SK-N-SH (cell line): ENCODE results near the gene PTPRC. TPM values are rescaled to one million over a fixed set of nuclear protein-coding genes. Genes with fewer than 3 reads are reported as not detected.

Source experiments
- CTCF ChIA-PET: fragments of 300-600, 350-600 bp; formaldehyde crosslinking; extraction: SDS; loops from one replicate; lab custom pipeline; 2021; lab: Yijun Ruan, JAX
- POLR2A ChIA-PET: fragments of 350-600 bp; sonication (Branson Sonifier 250); formaldehyde crosslinking; extraction: SDS; loops from one replicate; lab custom pipeline; 2020; ENCODE audit warnings: antibody characterized with exemption, inconsistent platforms; lab: Yijun Ruan, JAX
- DNase-seq: peaks from one replicate; pipeline ENCODE4 v3.0.0; 2012
- H2AFZ ChIP-seq: fragments of 200-600 bp; sonication (generic); 2 replicates; pipeline ENCODE4 v1.8.1; 2016; ENCODE audit warnings: antibody characterized with exemption, mild to moderate bottlenecking, low read depth
- H3F3A ChIP-seq: fragments of 200-600 bp; sonication (generic); replicated peaks from 2 replicates; pipeline ENCODE3; 2016; ENCODE audit warnings: antibody characterized with exemption, mild to moderate bottlenecking; ENCODE audit not compliant: insufficient read depth
- H3K27ac ChIP-seq, 2 experiments: fragments of 200-500 bp in 1 of 2; fragments of 200-600 bp in 1 of 2; sonication (Bioruptor generic) in 1 of 2; sonication (generic), shearing (Covaris generic) in 1 of 2; 2 replicates each; pipeline versions ENCODE4 v1.5.1 to v1.6.1; 2014 to 2016; ENCODE audit warnings: low read depth in 2 of 2, inconsistent platforms in 1 of 2, low read length in 1 of 2, mild to moderate bottlenecking in 1 of 2, mixed read lengths in 1 of 2
- H3K27me3 ChIP-seq: fragments of 200-600 bp; sonication (generic), shearing (Covaris generic); 2 replicates; pipeline ENCODE4 v1.6.1; 2016; ENCODE audit warnings: mixed run types; ENCODE audit not compliant: insufficient read depth
- H3K36me3 ChIP-seq, 2 experiments: fragments of 200-500 bp in 1 of 2; fragments of 200-600 bp in 1 of 2; sonication (Bioruptor generic) in 1 of 2; sonication (generic) in 1 of 2; replicated peaks in 1 of 2; 2 replicates each; pipeline versions ENCODE3 to v1.5.1; 2014 to 2016; ENCODE audit warnings: low read length in 1 of 2, mild to moderate bottlenecking in 1 of 2; ENCODE audit not compliant: insufficient read depth in 2 of 2, control insufficient read depth in 1 of 2
- H3K4me1 ChIP-seq, 2 experiments: fragments of 200-500 bp in 1 of 2; fragments of 200-600 bp in 1 of 2; sonication (Bioruptor generic) in 1 of 2; sonication (generic), shearing (Covaris generic) in 1 of 2; 2 replicates each; pipeline versions ENCODE4 v1.5.1 to v1.6.1; 2014 to 2016; ENCODE audit warnings: low read depth in 1 of 2, low read length in 1 of 2, mixed run types in 1 of 2; ENCODE audit not compliant: insufficient read depth in 2 of 2, control insufficient read depth in 1 of 2
- H3K4me2 ChIP-seq: fragments of 200-600 bp; sonication (generic), shearing (Covaris generic); 2 replicates; pipeline ENCODE4 v1.6.1; 2017; ENCODE audit warnings: mixed run types
- H3K4me3 ChIP-seq, 2 experiments: fragments of 200-500 bp in 1 of 2; fragments of 200-600 bp in 1 of 2; sonication (Bioruptor generic) in 1 of 2; sonication (generic), shearing (Covaris generic) in 1 of 2; 2 replicates each; pipeline versions ENCODE4 v1.5.1 to v1.8.1; 2014 to 2016; ENCODE audit warnings: low read depth in 2 of 2, inconsistent platforms in 1 of 2, low read length in 1 of 2, mild to moderate bottlenecking in 1 of 2, mixed read lengths in 1 of 2, moderate library complexity in 1 of 2
- H3K79me2 ChIP-seq: fragments of 200-600 bp; sonication (generic); 2 replicates; pipeline ENCODE4 v1.8.1; 2017; ENCODE audit warnings: mild to moderate bottlenecking; ENCODE audit not compliant: insufficient read depth
- H3K9ac ChIP-seq: fragments of 200-600 bp; sonication (generic); 2 replicates; pipeline ENCODE4 v1.6.1; 2017; ENCODE audit warnings: mixed run types
- H3K9me2 ChIP-seq: fragments of 200-600 bp; sonication (generic); 2 replicates; pipeline ENCODE4 v1.6.1; 2017; ENCODE audit warnings: mixed run types
- H3K9me3 ChIP-seq: fragments of 200-600 bp; sonication (generic); 2 replicates; pipeline ENCODE4 v1.6.1; 2017; ENCODE audit warnings: mixed run types, mild to moderate bottlenecking, moderate library complexity
- H4K20me1 ChIP-seq: fragments of 200-600 bp; sonication (generic); 2 replicates; pipeline ENCODE4 v1.6.1; 2017; ENCODE audit warnings: mild to moderate bottlenecking, mixed run types; ENCODE audit not compliant: insufficient read depth
- MXI1 ChIP-seq: IDR thresholded peaks from 2 replicates; pipeline ENCODE4 v1.6.1; 2012; ENCODE audit warnings: mild to moderate bottlenecking, low read depth, low read length, improper control_type of control experiment
- POLR2AphosphoS5 ChIP-seq: IDR thresholded peaks from 2 replicates; pipeline ENCODE4 v1.6.1; 2012; ENCODE audit warnings: low read depth, low read length
- RAD21 ChIP-seq: IDR thresholded peaks from 2 replicates; pipeline ENCODE4 v1.6.1; 2012; ENCODE audit warnings: mild to moderate bottlenecking, low read length
- RFX5 ChIP-seq: IDR thresholded peaks from 2 replicates; pipeline ENCODE4 v1.6.1; 2012; ENCODE audit warnings: mild to moderate bottlenecking, improper control_type of control experiment, low read length
- RXRA ChIP-seq: IDR thresholded peaks from 2 replicates; pipeline ENCODE4 v1.4.0; 2012; ENCODE audit warnings: low read depth, mild to moderate bottlenecking, borderline replicate concordance
- USF2 ChIP-seq: fragments of 150-350 bp; IDR thresholded peaks from 2 replicates; pipeline ENCODE4 v1.6.1; 2017; ENCODE audit warnings: antibody characterized with exemption, low read length, low read depth, borderline replicate concordance
- WGBS: methylation state at CpG from one replicate; pipeline ENCODE4 v1.1.6; 2017; ENCODE audit warnings: low lambda C conversion rate; 5-methylcytosine and 5-hydroxymethylcytosine counted together
- polyA plus RNA-seq, 3 experiments: library from polyadenylated mRNA; depleted of rRNA; stranded (reverse); fragments of >200 nt; gene quantifications; 2 replicates each; pipeline ENCODE4 v1.2.3, GENCODE V29; 2012
- TF ChIP-seq, protein P1 (sequence below): fragments of 200-600 bp; sonication (generic); IDR thresholded peaks from 2 replicates; pipeline ENCODE4 v1.6.1; 2017; ENCODE audit warnings: antibody characterized with exemption, mild to moderate bottlenecking, moderate library complexity
- TF ChIP-seq, protein P2 (sequence below): fragments of 150-350 bp; IDR thresholded peaks from 2 replicates; pipeline ENCODE4 v1.6.1; 2016; ENCODE audit warnings: mild to moderate bottlenecking, low read depth, low read length

Gene PTPRC, protein sequence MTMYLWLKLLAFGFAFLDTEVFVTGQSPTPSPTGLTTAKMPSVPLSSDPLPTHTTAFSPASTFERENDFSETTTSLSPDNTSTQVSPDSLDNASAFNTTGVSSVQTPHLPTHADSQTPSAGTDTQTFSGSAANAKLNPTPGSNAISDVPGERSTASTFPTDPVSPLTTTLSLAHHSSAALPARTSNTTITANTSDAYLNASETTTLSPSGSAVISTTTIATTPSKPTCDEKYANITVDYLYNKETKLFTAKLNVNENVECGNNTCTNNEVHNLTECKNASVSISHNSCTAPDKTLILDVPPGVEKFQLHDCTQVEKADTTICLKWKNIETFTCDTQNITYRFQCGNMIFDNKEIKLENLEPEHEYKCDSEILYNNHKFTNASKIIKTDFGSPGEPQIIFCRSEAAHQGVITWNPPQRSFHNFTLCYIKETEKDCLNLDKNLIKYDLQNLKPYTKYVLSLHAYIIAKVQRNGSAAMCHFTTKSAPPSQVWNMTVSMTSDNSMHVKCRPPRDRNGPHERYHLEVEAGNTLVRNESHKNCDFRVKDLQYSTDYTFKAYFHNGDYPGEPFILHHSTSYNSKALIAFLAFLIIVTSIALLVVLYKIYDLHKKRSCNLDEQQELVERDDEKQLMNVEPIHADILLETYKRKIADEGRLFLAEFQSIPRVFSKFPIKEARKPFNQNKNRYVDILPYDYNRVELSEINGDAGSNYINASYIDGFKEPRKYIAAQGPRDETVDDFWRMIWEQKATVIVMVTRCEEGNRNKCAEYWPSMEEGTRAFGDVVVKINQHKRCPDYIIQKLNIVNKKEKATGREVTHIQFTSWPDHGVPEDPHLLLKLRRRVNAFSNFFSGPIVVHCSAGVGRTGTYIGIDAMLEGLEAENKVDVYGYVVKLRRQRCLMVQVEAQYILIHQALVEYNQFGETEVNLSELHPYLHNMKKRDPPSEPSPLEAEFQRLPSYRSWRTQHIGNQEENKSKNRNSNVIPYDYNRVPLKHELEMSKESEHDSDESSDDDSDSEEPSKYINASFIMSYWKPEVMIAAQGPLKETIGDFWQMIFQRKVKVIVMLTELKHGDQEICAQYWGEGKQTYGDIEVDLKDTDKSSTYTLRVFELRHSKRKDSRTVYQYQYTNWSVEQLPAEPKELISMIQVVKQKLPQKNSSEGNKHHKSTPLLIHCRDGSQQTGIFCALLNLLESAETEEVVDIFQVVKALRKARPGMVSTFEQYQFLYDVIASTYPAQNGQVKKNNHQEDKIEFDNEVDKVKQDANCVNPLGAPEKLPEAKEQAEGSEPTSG (N-terminal part only)
- 0.03 and 0.11 TPM in 2 replicates for polyA plus RNA-seq (2012; rRNA removed)
- polyA plus RNA-seq (2012; cell fraction: cytosol; rRNA removed), result 0.05 and 0.06 TPM in 2 replicates
- polyA plus RNA-seq (2012; cell fraction: nucleus; rRNA removed), result 0.10 TPM in 1 of 2 replicates, not detected in the other

DNA sequence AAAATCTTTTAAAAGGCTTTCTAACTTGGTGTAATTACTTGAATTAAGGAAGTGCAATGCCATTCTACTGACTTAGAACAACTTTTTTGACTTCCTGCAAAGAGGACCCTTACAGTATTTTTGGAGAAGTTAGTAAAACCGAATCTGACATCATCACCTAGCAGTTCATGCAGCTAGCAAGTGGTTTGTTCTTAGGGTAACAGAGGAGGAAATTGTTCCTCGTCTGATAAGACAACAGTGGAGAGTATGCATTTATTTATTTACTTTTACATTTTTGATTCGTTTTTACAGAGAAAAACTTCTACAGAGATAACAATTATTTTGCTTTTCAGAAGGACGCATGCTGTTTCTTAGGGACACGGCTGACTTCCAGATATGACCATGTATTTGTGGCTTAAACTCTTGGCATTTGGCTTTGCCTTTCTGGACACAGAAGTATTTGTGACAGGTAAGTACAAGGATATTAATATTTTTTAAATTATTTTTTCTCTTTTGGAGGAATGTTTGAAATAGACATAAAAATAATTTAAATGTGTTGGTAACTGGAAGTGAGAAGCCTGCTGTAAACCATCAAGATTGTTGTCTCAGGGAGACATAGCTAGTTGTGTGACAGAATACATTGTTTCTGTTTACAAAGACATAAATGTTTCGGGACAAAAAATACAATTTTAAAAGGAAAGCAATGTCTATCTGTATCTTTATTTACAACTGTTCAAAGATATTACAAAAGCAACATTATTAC is at the start of gene PTPRC:
TSS of gene PTPRC (plus strand) at position 147 of the 742 bp plus-strand sequence. CDS start at position 376, 229 bp downstream.
- WGBS, result 84% methylated on average over 6 of the region's 6 CpGs
- no peak within 1 kb of the TSS for H3K4me2 ChIP-seq
- H3K9ac ChIP-seq, result no peak within 1 kb of the TSS
- no peak within 1 kb of the TSS for H3K4me3 ChIP-seq
- H3K79me2 ChIP-seq, result no peaks in the 10 kb centered on the region
- no peaks in the 10 kb centered on the region for H3K36me3 ChIP-seq
- H4K20me1 ChIP-seq, result no peaks in the 10 kb centered on the region
- no peak for DNase-seq
- H3K9me3 ChIP-seq, result peaks cover 6% of the 10 kb centered on the region; the same call in 1 of the 2 replicates
- POLR2A ChIA-PET, result no interaction called here
- H3F3A ChIP-seq, result peaks cover 6% of the 10 kb centered on the region
- CTCF ChIA-PET, result no interaction called here
- H3K27ac ChIP-seq, result no peak within 1 kb of the TSS
- H3K4me1 ChIP-seq, result peaks cover 3 to 9% of the 10 kb centered on the region in 2 experiments; a peak in 2 of 4 replicates
- H3K27me3 ChIP-seq, result no peaks in the 10 kb centered on the region
- peak within 1 kb of the TSS; percentile 61 for H2AFZ ChIP-seq
- no peaks in the 10 kb centered on the region for H3K9me2 ChIP-seq
- TF ChIP-seq MXI1, result no peak
- no peak for TF ChIP-seq RFX5
- TF ChIP-seq RXRA, result no peak
- TF ChIP-seq RAD21, result no peak
- TF ChIP-seq POLR2AphosphoS5, result no peak
- TF ChIP-seq, protein P1, sequence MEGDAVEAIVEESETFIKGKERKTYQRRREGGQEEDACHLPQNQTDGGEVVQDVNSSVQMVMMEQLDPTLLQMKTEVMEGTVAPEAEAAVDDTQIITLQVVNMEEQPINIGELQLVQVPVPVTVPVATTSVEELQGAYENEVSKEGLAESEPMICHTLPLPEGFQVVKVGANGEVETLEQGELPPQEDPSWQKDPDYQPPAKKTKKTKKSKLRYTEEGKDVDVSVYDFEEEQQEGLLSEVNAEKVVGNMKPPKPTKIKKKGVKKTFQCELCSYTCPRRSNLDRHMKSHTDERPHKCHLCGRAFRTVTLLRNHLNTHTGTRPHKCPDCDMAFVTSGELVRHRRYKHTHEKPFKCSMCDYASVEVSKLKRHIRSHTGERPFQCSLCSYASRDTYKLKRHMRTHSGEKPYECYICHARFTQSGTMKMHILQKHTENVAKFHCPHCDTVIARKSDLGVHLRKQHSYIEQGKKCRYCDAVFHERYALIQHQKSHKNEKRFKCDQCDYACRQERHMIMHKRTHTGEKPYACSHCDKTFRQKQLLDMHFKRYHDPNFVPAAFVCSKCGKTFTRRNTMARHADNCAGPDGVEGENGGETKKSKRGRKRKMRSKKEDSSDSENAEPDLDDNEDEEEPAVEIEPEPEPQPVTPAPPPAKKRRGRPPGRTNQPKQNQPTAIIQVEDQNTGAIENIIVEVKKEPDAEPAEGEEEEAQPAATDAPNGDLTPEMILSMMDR, result no peak
- TF ChIP-seq, protein P2, sequence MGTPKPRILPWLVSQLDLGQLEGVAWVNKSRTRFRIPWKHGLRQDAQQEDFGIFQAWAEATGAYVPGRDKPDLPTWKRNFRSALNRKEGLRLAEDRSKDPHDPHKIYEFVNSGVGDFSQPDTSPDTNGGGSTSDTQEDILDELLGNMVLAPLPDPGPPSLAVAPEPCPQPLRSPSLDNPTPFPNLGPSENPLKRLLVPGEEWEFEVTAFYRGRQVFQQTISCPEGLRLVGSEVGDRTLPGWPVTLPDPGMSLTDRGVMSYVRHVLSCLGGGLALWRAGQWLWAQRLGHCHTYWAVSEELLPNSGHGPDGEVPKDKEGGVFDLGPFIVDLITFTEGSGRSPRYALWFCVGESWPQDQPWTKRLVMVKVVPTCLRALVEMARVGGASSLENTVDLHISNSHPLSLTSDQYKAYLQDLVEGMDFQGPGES, result no peak
- no peak for TF ChIP-seq USF2
